GM12878 (cell line): Measurements from ENCODE around the gene HELZ.

ENCODE experiments used
- BHLHE40 ChIP-seq, 2 experiments: fragments of 450-650 bp in 1 of 2; IDR thresholded peaks; 2 replicates each; pipeline ENCODE4 v1.6.1; 2011 to 2017; ENCODE audit warnings: low read depth in 2 of 2, borderline replicate concordance in 1 of 2, improper control_type of control experiment in 1 of 2, low read length in 1 of 2, mild to moderate bottlenecking in 1 of 2
- CREB1 ChIP-seq: IDR thresholded peaks from 2 replicates; pipeline ENCODE4 v1.6.1; 2012; ENCODE audit warnings: low read depth, mild to moderate bottlenecking, inconsistent platforms
- EZH2 ChIP-seq: IDR thresholded peaks from 2 replicates; pipeline ENCODE4 v1.6.1; 2012; ENCODE audit warnings: low read depth, mild to moderate bottlenecking, control low read depth, inconsistent platforms, low read length, borderline replicate concordance; ENCODE audit not compliant: control insufficient read depth
- MYC ChIP-seq: IDR thresholded peaks from 2 replicates; pipeline ENCODE4 v1.6.1; 2011; ENCODE audit warnings: mild to moderate bottlenecking, low read length, moderate library complexity, inconsistent platforms; ENCODE audit not compliant: insufficient read depth, insufficient replicate concordance, insufficient read length, severe bottlenecking
- RB1 ChIP-seq: fragments of 450-650 bp; formaldehyde crosslinking; IDR thresholded peaks from 2 replicates; pipeline ENCODE4 v1.6.1; 2017; ENCODE audit warnings: mild to moderate bottlenecking, borderline replicate concordance
- SMC3 ChIP-seq: IDR thresholded peaks from 2 replicates; pipeline ENCODE4 v1.6.1; 2011; ENCODE audit warnings: low read length, improper control_type of control experiment, borderline replicate concordance
- SRF ChIP-seq, 2 experiments: IDR thresholded peaks; 2 replicates each; pipeline ENCODE4 v1.6.1; 2011; ENCODE audit warnings: low read depth in 2 of 2, low read length in 2 of 2, mild to moderate bottlenecking in 1 of 2, moderate library complexity in 1 of 2
- YY1 ChIP-seq: IDR thresholded peaks from 2 replicates; pipeline ENCODE4 v1.6.1; 2011; ENCODE audit warnings: low read depth, mild to moderate bottlenecking, low read length
- ZNF207 ChIP-seq: fragments of 450-650 bp; IDR thresholded peaks from 2 replicates; pipeline ENCODE4 v1.6.1; 2014; ENCODE audit warnings: antibody characterized with exemption, mild to moderate bottlenecking, borderline replicate concordance
- TF ChIP-seq, protein P1 (sequence below): IDR thresholded peaks from 2 replicates; pipeline ENCODE4 v1.6.1; 2011; ENCODE audit warnings: low read depth, mild to moderate bottlenecking, low read length, moderate library complexity, borderline replicate concordance; ENCODE audit errors: extremely low read depth
- TF ChIP-seq, protein P2 (sequence below): IDR thresholded peaks from 2 replicates; pipeline ENCODE4 v1.6.1; 2011; ENCODE audit warnings: low read depth, low read length, improper control_type of control experiment, borderline replicate concordance
- TF ChIP-seq, protein P3 (sequence below): fragments of 450-650 bp; IDR thresholded peaks from 2 replicates; pipeline ENCODE4 v1.6.1; 2017; ENCODE audit warnings: mild to moderate bottlenecking, moderate library complexity
- TF ChIP-seq, protein P4 (sequence below), 3 experiments: IDR thresholded peaks in 2 of 3; conservative IDR thresholded peaks in 1 of 3; 2 replicates each; pipeline ENCODE4 v1.5.1; 2011; ENCODE audit warnings: low read depth in 3 of 3, low read length in 3 of 3, mild to moderate bottlenecking in 3 of 3, control low read depth in 2 of 3, moderate library complexity in 2 of 3, inconsistent platforms in 1 of 3, mixed read lengths in 1 of 3; ENCODE audit not compliant: control insufficient read depth in 2 of 3, insufficient read depth in 1 of 3; ENCODE audit errors: extremely low read depth in 1 of 3

DNA sequence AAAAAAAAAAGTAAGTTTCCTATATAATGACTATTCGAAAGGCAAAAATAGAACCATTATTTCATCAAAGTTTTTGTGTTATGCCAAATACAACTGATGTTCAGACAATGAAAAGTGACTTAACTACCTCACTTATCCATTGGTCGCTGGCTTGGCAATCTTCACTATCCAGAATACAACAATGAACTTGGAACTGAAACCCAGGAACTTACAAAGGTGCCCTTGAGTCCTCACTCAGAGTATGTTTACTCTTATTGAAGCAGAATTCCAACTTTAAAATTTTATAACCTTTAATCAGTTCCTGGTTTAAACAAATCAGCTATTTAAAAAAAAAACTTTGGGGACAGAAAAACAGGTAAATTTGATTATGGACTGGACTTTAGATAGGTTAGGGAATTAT is 34.1 kb downstream of the HELZ start:
- TF ChIP-seq, protein P1, sequence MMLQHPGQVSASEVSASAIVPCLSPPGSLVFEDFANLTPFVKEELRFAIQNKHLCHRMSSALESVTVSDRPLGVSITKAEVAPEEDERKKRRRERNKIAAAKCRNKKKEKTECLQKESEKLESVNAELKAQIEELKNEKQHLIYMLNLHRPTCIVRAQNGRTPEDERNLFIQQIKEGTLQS, result no peak
- TF ChIP-seq CREB1, result no peak
- no peak for TF ChIP-seq YY1
- TF ChIP-seq, protein P2, sequence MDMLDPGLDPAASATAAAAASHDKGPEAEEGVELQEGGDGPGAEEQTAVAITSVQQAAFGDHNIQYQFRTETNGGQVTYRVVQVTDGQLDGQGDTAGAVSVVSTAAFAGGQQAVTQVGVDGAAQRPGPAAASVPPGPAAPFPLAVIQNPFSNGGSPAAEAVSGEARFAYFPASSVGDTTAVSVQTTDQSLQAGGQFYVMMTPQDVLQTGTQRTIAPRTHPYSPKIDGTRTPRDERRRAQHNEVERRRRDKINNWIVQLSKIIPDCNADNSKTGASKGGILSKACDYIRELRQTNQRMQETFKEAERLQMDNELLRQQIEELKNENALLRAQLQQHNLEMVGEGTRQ, result no peak
- TF ChIP-seq, protein P3, sequence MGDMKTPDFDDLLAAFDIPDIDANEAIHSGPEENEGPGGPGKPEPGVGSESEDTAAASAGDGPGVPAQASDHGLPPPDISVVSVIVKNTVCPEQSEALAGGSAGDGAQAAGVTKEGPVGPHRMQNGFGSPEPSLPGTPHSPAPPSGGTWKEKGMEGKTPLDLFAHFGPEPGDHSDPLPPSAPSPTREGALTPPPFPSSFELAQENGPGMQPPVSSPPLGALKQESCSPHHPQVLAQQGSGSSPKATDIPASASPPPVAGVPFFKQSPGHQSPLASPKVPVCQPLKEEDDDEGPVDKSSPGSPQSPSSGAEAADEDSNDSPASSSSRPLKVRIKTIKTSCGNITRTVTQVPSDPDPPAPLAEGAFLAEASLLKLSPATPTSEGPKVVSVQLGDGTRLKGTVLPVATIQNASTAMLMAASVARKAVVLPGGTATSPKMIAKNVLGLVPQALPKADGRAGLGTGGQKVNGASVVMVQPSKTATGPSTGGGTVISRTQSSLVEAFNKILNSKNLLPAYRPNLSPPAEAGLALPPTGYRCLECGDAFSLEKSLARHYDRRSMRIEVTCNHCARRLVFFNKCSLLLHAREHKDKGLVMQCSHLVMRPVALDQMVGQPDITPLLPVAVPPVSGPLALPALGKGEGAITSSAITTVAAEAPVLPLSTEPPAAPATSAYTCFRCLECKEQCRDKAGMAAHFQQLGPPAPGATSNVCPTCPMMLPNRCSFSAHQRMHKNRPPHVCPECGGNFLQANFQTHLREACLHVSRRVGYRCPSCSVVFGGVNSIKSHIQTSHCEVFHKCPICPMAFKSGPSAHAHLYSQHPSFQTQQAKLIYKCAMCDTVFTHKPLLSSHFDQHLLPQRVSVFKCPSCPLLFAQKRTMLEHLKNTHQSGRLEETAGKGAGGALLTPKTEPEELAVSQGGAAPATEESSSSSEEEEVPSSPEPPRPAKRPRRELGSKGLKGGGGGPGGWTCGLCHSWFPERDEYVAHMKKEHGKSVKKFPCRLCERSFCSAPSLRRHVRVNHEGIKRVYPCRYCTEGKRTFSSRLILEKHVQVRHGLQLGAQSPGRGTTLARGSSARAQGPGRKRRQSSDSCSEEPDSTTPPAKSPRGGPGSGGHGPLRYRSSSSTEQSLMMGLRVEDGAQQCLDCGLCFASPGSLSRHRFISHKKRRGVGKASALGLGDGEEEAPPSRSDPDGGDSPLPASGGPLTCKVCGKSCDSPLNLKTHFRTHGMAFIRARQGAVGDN, result no peak
- TF ChIP-seq SMC3, result no peak
- TF ChIP-seq EZH2, result no peak
- no peak for TF ChIP-seq BHLHE40 (IDR thresholded peaks at IDR 0.05; ENCODE audit: borderline replicate concordance in 1 of 2, low read depth in 2 of 2, low read length in 1 of 2)
- TF ChIP-seq MYC, result no peak
- TF ChIP-seq ZNF207, result no peak
- TF ChIP-seq RB1, result no peak
- TF ChIP-seq SRF (IDR thresholded peaks at IDR 0.05; ENCODE audit: low read depth in 2 of 2, low read length in 2 of 2), result no peak
- TF ChIP-seq, protein P4, sequence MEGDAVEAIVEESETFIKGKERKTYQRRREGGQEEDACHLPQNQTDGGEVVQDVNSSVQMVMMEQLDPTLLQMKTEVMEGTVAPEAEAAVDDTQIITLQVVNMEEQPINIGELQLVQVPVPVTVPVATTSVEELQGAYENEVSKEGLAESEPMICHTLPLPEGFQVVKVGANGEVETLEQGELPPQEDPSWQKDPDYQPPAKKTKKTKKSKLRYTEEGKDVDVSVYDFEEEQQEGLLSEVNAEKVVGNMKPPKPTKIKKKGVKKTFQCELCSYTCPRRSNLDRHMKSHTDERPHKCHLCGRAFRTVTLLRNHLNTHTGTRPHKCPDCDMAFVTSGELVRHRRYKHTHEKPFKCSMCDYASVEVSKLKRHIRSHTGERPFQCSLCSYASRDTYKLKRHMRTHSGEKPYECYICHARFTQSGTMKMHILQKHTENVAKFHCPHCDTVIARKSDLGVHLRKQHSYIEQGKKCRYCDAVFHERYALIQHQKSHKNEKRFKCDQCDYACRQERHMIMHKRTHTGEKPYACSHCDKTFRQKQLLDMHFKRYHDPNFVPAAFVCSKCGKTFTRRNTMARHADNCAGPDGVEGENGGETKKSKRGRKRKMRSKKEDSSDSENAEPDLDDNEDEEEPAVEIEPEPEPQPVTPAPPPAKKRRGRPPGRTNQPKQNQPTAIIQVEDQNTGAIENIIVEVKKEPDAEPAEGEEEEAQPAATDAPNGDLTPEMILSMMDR (IDR thresholded peaks at IDR 0.05 in 2 of 3, conservative IDR thresholded peaks at IDR 0.05 in 1 of 3; ENCODE audit: control insufficient read depth in 2 of 3, extremely low read depth in 1 of 3, insufficient read depth in 1 of 3, low read depth in 3 of 3, low read length in 3 of 3), result no peak
